ENCODE measurements around the gene NEXN.

DNA sequence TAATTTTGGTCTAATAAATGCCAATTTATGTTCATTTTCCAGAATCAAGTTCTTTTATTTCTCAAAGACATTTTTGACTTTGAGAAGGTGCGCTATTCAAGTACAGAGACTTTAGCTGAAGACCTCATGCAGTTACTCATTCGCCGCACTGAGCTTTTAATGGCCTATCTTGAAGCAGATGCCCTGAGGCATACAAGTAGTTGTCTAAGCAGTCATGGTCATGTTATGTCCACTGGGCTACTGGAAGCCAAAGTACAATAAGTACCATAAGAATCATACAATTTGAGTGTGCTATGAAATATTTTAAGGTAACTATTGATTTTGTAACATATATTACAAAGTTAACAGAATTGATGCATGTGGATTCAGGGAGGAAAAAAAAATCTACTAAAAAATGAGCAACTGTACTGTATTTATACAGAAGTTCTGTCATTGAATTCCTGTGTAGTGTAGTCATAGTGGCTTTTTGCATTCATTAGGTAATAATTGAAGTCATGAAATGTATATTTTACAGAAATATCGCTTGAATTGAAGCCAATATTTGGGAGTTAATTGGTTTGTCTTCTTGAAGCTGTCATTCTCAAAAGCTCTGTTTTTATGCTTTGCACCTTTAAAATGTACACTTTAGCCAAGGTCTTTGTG is 13.5 kb upstream of the NEXN start:
- TF ChIP-seq, protein P1, sequence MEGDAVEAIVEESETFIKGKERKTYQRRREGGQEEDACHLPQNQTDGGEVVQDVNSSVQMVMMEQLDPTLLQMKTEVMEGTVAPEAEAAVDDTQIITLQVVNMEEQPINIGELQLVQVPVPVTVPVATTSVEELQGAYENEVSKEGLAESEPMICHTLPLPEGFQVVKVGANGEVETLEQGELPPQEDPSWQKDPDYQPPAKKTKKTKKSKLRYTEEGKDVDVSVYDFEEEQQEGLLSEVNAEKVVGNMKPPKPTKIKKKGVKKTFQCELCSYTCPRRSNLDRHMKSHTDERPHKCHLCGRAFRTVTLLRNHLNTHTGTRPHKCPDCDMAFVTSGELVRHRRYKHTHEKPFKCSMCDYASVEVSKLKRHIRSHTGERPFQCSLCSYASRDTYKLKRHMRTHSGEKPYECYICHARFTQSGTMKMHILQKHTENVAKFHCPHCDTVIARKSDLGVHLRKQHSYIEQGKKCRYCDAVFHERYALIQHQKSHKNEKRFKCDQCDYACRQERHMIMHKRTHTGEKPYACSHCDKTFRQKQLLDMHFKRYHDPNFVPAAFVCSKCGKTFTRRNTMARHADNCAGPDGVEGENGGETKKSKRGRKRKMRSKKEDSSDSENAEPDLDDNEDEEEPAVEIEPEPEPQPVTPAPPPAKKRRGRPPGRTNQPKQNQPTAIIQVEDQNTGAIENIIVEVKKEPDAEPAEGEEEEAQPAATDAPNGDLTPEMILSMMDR (IDR thresholded peaks at IDR 0.05), result no peak
- TF ChIP-seq POLR2A (IDR thresholded peaks at IDR 0.05), result no peak
